Progenitor cell of endocrine pancreas (in vitro differentiated cells): ENCODE results near the gene MED20. TPM values are rescaled to one million over a fixed set of nuclear protein-coding genes. Genes with fewer than 3 reads are reported as not detected.

Experiments
- DNase-seq: peaks from one replicate; pipeline ENCODE4 v3.0.0; 2021; ENCODE audit warnings: low spot score; ENCODE audit not compliant: unreplicated experiment
- H3K27ac Mint-ChIP-seq: 2 replicates; pipeline ENCODE4 v1.8.0; 2021; ENCODE audit warnings: mild to moderate bottlenecking, moderate library complexity, mixed read lengths
- H3K27me3 Mint-ChIP-seq: 2 replicates; pipeline ENCODE4 v1.8.0; 2021; ENCODE audit warnings: mixed read lengths
- H3K36me3 Mint-ChIP-seq: 2 replicates; pipeline ENCODE4 v1.8.0; 2022; ENCODE audit warnings: mixed read lengths; ENCODE audit not compliant: insufficient read depth
- H3K4me1 Mint-ChIP-seq: 2 replicates; pipeline ENCODE4 v1.8.0; 2021; ENCODE audit warnings: low read depth, mixed read lengths
- H3K4me3 Mint-ChIP-seq: 2 replicates; pipeline ENCODE4 v1.8.0; 2021; ENCODE audit warnings: low read depth, mild to moderate bottlenecking, moderate library complexity, mixed read lengths
- H3K9me3 Mint-ChIP-seq: 2 replicates; pipeline ENCODE4 v1.8.0; 2021; ENCODE audit warnings: low read depth, mixed read lengths
- CTCF ChIP-seq: fragments of 200-600 bp; sonication (generic); IDR thresholded peaks from one replicate; pipeline ENCODE4 v1.5.0; 2021; ENCODE audit warnings: antibody characterized with exemption, mild to moderate bottlenecking; ENCODE audit not compliant: unreplicated experiment
- total RNA-seq: library from RNA; stranded (reverse); gene quantifications from 2 replicates; pipeline ENCODE4 v1.2.1, GENCODE V29; 2021

Gene MED20
- total RNA-seq, 1 donor from 2014 or later: 37.1 TPM

GRCh38 chr6:41937861-41938574 is 17.1 kb upstream of the MED20 start:
- Mint-ChIP-seq H3K36me3 (peaks cover 2% of the 10 kb centered on the region), H3K27ac (no peak overlapping the region), H3K9me3 (no peaks in the 10 kb centered on the region), H3K4me3 (no peak overlapping the region), H3K4me1 (peaks cover 10% of the 10 kb centered on the region), H3K27me3 (peaks cover 25% of the 10 kb centered on the region)
- no peak for TF ChIP-seq CTCF
- DNase-seq: no peak

GRCh38 chr6:41937472-41937860 is 16.5 kb upstream of the MED20 start:
- peaks cover 5% of the 10 kb centered on the region for H3K36me3 Mint-ChIP-seq
- no peak overlapping the region for H3K27ac Mint-ChIP-seq
- no peak for DNase-seq
- no peak for TF ChIP-seq CTCF
- H3K9me3 Mint-ChIP-seq: no peaks in the 10 kb centered on the region
- H3K4me1 Mint-ChIP-seq: peaks cover 10% of the 10 kb centered on the region
- no peak overlapping the region for H3K4me3 Mint-ChIP-seq
- peaks cover 25% of the 10 kb centered on the region for H3K27me3 Mint-ChIP-seq

- no peak overlapping the region for H3K4me3 Mint-ChIP-seq
- H3K4me1 Mint-ChIP-seq: peaks cover 7% of the 10 kb centered on the region
- no peaks in the 10 kb centered on the region for H3K9me3 Mint-ChIP-seq
- TF ChIP-seq CTCF: peak; percentile 78
- H3K27ac Mint-ChIP-seq: no peak overlapping the region
- peak; percentile 35 for DNase-seq
- peaks cover 25% of the 10 kb centered on the region for H3K27me3 Mint-ChIP-seq
- H3K36me3 Mint-ChIP-seq: peaks cover 5% of the 10 kb centered on the region
Measured at GRCh38 chr6:41936073-41936837, 15.3 kb upstream of the MED20 start.

- H3K9me3 Mint-ChIP-seq: no peaks in the 10 kb centered on the region
- no peak for TF ChIP-seq CTCF
- H3K27ac Mint-ChIP-seq: no peak overlapping the region
- H3K36me3 Mint-ChIP-seq: peaks cover 5% of the 10 kb centered on the region
- H3K27me3 Mint-ChIP-seq: peaks cover 21% of the 10 kb centered on the region
- H3K4me1 Mint-ChIP-seq: peaks cover 7% of the 10 kb centered on the region
- DNase-seq: no peak
- no peak overlapping the region for H3K4me3 Mint-ChIP-seq
Measured at GRCh38 chr6:41935685-41936072, 14.7 kb upstream of the MED20 start.

- no peak for DNase-seq
- H3K36me3 Mint-ChIP-seq: peaks cover 5% of the 10 kb centered on the region
- TF ChIP-seq CTCF: no peak
- H3K27me3 Mint-ChIP-seq: peaks cover 16% of the 10 kb centered on the region
- H3K27ac Mint-ChIP-seq: no peak overlapping the region
- H3K4me3 Mint-ChIP-seq: no peak overlapping the region
- no peaks in the 10 kb centered on the region for H3K9me3 Mint-ChIP-seq
- H3K4me1 Mint-ChIP-seq: peaks cover 4% of the 10 kb centered on the region
Measured at GRCh38 chr6:41935193-41935574, 14.2 kb upstream of the MED20 start.
